AG04450 (cell line): ENCODE data around the gene CCDC136. TPM values are rescaled to one million over a fixed set of nuclear protein-coding genes. Genes with fewer than 3 reads are reported as not detected.

Experiments
- CTCF ChIA-PET: fragments of 300-600, 350-600 bp; formaldehyde crosslinking; extraction: SDS; loops from one replicate; lab custom pipeline; 2022; ENCODE audit warnings: antibody characterized with exemption, inconsistent platforms; lab: Charles Lee
- POLR2A ChIA-PET: fragments of 350-600 bp; formaldehyde crosslinking; extraction: SDS; loops from one replicate; lab custom pipeline; 2021; ENCODE audit warnings: antibody characterized with exemption, inconsistent platforms; lab: Yijun Ruan, JAX
- DNase-seq: peaks from one replicate; pipeline ENCODE4 v3.0.0-alpha.2; 2011; ENCODE audit warnings: low read depth, low spot score
- H3K27ac ChIP-seq: one replicate; pipeline ENCODE4 v1.5.1; 2012; ENCODE audit warnings: low read depth, low read length, control low read depth
- H3K27me3 ChIP-seq: one replicate; pipeline ENCODE4 v1.6.0; 2012; ENCODE audit warnings: low read length; ENCODE audit not compliant: control insufficient read depth, insufficient read depth
- H3K4me3 ChIP-seq: 2 replicates; pipeline ENCODE4 v1.5.1; 2011; ENCODE audit warnings: mild to moderate bottlenecking, low read depth, low read length, control low read depth
- H3K9me3 ChIP-seq: 2 replicates; pipeline ENCODE4 v1.5.1; 2012; ENCODE audit warnings: low read length; ENCODE audit not compliant: control insufficient read depth, insufficient read depth
- polyA plus RNA-seq: library from polyadenylated mRNA; depleted of rRNA; stranded (reverse); fragments of >200 nt; gene quantifications from 2 replicates; pipeline ENCODE4 v1.2.3, GENCODE V29; 2011
- TF ChIP-seq, protein P1 (sequence below): IDR thresholded peaks from 2 replicates; pipeline ENCODE4 v1.5.1; 2011; ENCODE audit warnings: low read depth, low read length, control low read depth, inconsistent platforms

The CCDC136 gene
- polyA plus RNA-seq, 1 experiment, result 19.7 TPM

DNA sequence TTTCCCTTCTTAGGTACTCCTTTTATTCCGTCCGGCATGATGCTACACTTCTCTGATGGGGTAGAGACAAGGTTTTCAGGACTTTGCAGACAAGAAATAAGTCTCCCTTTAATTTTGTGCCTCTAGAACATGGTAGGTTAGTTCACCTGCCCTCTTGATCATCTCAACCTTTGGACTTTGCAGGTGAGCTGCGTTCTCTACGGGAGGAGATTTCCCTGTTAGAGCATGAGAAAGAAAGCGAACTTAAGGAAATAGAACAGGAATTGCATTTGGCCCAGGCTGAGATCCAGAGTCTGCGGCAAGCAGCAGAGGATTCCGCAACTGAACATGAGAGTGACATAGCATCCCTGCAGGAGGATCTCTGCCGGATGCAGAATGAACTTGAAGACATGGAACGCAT is 9.2 kb downstream of the CCDC136 start:
- Histone ChIP-seq H3K27me3 (no peaks in the 10 kb centered on the region), H3K27ac (no peak overlapping the region), H3K9me3 (no peaks in the 10 kb centered on the region), H3K4me3 (no peak overlapping the region)
- TF ChIP-seq, protein P1, sequence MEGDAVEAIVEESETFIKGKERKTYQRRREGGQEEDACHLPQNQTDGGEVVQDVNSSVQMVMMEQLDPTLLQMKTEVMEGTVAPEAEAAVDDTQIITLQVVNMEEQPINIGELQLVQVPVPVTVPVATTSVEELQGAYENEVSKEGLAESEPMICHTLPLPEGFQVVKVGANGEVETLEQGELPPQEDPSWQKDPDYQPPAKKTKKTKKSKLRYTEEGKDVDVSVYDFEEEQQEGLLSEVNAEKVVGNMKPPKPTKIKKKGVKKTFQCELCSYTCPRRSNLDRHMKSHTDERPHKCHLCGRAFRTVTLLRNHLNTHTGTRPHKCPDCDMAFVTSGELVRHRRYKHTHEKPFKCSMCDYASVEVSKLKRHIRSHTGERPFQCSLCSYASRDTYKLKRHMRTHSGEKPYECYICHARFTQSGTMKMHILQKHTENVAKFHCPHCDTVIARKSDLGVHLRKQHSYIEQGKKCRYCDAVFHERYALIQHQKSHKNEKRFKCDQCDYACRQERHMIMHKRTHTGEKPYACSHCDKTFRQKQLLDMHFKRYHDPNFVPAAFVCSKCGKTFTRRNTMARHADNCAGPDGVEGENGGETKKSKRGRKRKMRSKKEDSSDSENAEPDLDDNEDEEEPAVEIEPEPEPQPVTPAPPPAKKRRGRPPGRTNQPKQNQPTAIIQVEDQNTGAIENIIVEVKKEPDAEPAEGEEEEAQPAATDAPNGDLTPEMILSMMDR, result no peak
- ChIA-PET POLR2A (no interaction called here), CTCF (interaction anchor here (0.7 kb wide), 1 partner anchor 21 kb away, joined by 3 read pairs; no protein-coding TSS in a partner anchor)
- DNase-seq, result no peak

DNA sequence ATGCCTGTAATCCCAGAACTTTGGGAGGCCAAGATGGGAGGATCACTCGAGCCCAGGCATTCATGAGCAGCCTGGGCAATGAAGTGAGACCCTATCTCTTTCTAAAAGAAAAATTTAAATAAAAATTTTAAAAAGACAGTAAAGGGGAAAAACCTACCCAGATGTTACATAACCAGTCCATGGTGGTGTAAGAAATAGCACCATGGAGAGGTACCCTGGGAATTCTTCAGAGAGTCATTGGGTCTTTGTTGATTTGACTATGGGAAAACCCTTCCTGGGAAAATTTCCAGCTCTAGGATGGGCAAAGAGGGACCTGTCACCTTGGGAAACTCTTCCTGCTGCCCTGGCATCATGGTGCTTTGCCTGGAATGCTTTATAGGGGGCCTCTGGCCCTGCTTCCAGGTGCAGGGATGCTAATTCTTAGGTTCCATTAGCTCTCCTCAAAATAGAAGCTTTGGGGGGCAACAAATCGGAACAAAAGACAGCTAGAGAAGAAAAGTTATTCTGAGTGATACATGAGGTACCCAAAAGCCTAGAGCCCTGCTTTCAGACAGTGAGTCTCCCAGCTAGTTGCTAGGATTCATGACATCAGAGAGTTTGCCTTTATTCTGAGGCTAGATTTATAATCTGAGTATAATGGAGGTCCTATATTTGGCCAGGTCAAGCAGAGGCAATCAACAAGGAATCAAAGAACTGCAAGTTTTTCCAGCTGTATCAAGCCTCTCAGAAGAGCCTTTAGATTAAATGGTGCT is 10.1 kb downstream of the CCDC136 start:
- Histone ChIP-seq H3K4me3 (no peak overlapping the region), H3K27ac (no peak overlapping the region), H3K9me3 (no peaks in the 10 kb centered on the region), H3K27me3 (no peaks in the 10 kb centered on the region)
- ChIA-PET CTCF (interaction anchor here (0.7 kb wide), 1 partner anchor 20 kb away, joined by 3 read pairs; no protein-coding TSS in a partner anchor), POLR2A (interaction anchor here (1.0 kb wide), 1 partner anchor 16 kb away, joined by 4 read pairs; no protein-coding TSS in a partner anchor)
- no peak for DNase-seq
- TF ChIP-seq, protein P1, result no peak

DNA sequence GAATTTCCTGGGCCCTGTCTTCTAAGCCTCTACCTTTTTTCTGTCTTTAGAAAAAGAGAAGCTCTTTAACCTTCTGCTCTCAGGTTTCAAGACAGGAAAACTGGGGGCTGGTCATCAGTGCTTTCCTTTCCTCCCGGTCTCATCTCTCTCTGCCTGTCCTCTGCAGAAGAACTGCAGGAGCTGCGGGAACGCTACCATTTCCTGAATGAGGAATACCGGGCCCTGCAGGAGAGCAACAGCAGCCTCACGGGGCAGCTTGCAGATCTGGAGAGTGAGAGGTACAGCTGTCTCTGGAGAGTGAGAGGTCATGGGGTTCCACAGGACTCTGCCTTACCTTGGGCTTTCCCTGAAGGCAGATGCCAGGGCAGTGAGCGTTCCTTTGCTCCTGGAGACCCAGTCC is 12.7 kb downstream of the CCDC136 start:
- H3K9me3 ChIP-seq, result no peaks in the 10 kb centered on the region
- no peak for DNase-seq
- ChIA-PET POLR2A (no interaction called here), CTCF (interaction anchor here (1.1 kb wide), 1 partner anchor 377 kb away, joined by 3 read pairs; no protein-coding TSS in a partner anchor)
- H3K4me3 ChIP-seq, result no peak overlapping the region
- TF ChIP-seq, protein P1, result no peak
- H3K27me3 ChIP-seq, result no peaks in the 10 kb centered on the region
- H3K27ac ChIP-seq, result no peak overlapping the region

DNA sequence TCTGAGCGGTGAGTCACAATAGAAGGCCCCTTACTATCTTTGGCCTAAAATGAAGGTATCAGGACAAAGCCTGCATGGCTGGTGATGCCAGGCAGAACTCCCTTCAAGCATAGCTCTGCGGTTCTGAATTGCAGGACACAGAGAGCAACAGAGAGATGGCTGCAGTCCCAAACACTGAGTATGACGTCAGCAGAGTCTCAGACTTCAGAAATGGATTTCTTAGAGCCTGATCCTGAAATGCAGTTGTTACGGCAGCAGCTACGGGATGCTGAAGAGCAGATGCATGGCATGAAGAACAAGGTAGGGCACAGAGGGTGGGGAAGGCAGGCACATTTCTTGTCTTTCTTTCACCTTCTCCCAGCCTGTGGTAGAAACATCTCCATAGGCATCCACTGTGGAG is 13.5 kb downstream of the CCDC136 start:
- no peak for DNase-seq
- Histone ChIP-seq H3K9me3 (no peaks in the 10 kb centered on the region), H3K27me3 (no peaks in the 10 kb centered on the region), H3K4me3 (no peak overlapping the region), H3K27ac (no peak overlapping the region)
- TF ChIP-seq, protein P1, result no peak
- ChIA-PET POLR2A (no interaction called here), CTCF (no interaction called here)

DNA sequence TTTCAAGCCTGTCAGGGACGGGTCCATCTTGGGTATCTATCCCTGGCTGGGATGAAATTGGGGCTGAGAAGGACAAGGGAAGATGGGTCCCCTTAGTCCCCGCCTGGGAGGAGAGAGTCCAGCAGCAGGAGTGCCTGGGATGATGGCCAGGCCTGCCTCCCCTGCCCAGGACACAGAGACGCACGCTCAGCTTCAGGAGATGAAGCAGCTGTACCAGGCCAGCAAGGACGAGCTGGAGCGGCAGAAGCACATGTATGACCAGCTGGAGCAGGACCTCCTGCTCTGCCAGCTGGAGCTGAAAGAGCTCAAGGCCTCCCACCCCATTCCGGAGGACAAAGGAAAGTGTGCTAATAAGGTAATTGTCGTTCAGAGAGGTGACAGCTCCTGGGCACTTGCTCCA is 15.4 kb downstream of the CCDC136 start:
- TF ChIP-seq, protein P1, result no peak
- no peaks in the 10 kb centered on the region for H3K27me3 ChIP-seq
- no peak overlapping the region for H3K4me3 ChIP-seq
- CTCF ChIA-PET, result no interaction called here
- H3K27ac ChIP-seq, result no peak overlapping the region
- DNase-seq, result no peak
- no peaks in the 10 kb centered on the region for H3K9me3 ChIP-seq
- POLR2A ChIA-PET, result no interaction called here
